T-cell (primary cell): ENCODE results near the gene RNF113B. TPM values are rescaled to one million over a fixed set of nuclear protein-coding genes. Genes with fewer than 3 reads are reported as not detected.

Experiments used
- ATAC-seq, 4 experiments: fragments of 200-7000 bp in 3 of 4; fragments of 150-1000 bp in 1 of 4; cut with Tn5 transposase; replicated peaks in 1 of 4; 1 replicate in 3 of 4; 2 replicates in 1 of 4; pipeline ENCODE4 v1.10.0; 2021; ENCODE audit warnings: moderate library complexity in 3 of 4, mild to moderate bottlenecking in 2 of 4, moderate number of reproducible peaks in 1 of 4
- CTCF ChIA-PET, 2 donors: fragments of 300-600 bp; sonication (Branson Sonifier 250); formaldehyde crosslinking; loops; one replicate each; lab custom pipeline; 2022; ENCODE audit warnings: antibody characterized with exemption in 2 of 2; lab: Charles Lee
- POLR2A ChIA-PET, 2 donors: fragments of 300-600 bp; sonication (Branson Sonifier 250); formaldehyde crosslinking; loops; one replicate each; lab custom pipeline; 2022; ENCODE audit warnings: antibody characterized with exemption in 2 of 2; lab: Charles Lee
- DNase-seq, 35 experiments: peaks; one replicate each; pipeline versions ENCODE4 v3.0.0 to v3.0.0-alpha.2; 2013 to 2023
- H3K27ac ChIP-seq: one replicate; pipeline ENCODE4 v1.5.1; 2013; ENCODE audit warnings: low read length
- H3K27me3 ChIP-seq, 2 experiments: replicated peaks in 1 of 2; 1 replicate in 1 of 2; 2 replicates in 1 of 2; pipeline versions ENCODE4 v1.6.1 to v1.7.0; 2013; ENCODE audit warnings: low read length in 1 of 2, mixed read lengths in 1 of 2; ENCODE audit not compliant: control insufficient read depth in 2 of 2, insufficient read depth in 2 of 2; ENCODE audit errors: extremely low read depth in 1 of 2
- H3K36me3 ChIP-seq, 2 donors: 1 replicate in 1 of 2; 2 replicates in 1 of 2; pipeline versions ENCODE4 v1.6.1 to v1.7.0; 2013; ENCODE audit warnings: low read length in 1 of 2; ENCODE audit not compliant: control insufficient read depth in 2 of 2, insufficient read depth in 1 of 2; ENCODE audit errors: extremely low read depth in 1 of 2
- H3K4me1 ChIP-seq, 2 experiments: 1 replicate in 1 of 2; 2 replicates in 1 of 2; pipeline versions ENCODE4 v1.6.1 to v1.7.0; 2013; ENCODE audit warnings: low read length in 2 of 2, mixed read lengths in 1 of 2; ENCODE audit not compliant: insufficient read depth in 2 of 2, control insufficient read depth in 1 of 2; ENCODE audit errors: extremely low read depth in 1 of 2
- H3K4me3 ChIP-seq, 2 donors: 1 replicate in 1 of 2; 2 replicates in 1 of 2; pipeline versions ENCODE4 v1.5.1 to v1.7.0; 2013; ENCODE audit warnings: mild to moderate bottlenecking in 2 of 2, low read length in 1 of 2, moderate library complexity in 1 of 2; ENCODE audit not compliant: control insufficient read depth in 1 of 2; ENCODE audit errors: extremely low read depth in 1 of 2
- H3K9me3 ChIP-seq: 2 replicates; pipeline ENCODE4 v1.7.0; 2013
- H3K27ac Mint-ChIP-seq, 2 donors: one replicate each; pipeline ENCODE4 v1.8.0; 2020 to 2021; ENCODE audit warnings: mild to moderate bottlenecking in 2 of 2, mixed read lengths in 2 of 2
- H3K27me3 Mint-ChIP-seq, 2 donors: one replicate each; pipeline ENCODE4 v1.8.0; 2021 to 2022; ENCODE audit warnings: mixed read lengths in 2 of 2
- H3K36me3 Mint-ChIP-seq: one replicate; pipeline ENCODE4 v1.8.0; 2021; ENCODE audit warnings: mixed read lengths
- H3K4me1 Mint-ChIP-seq, 3 donors: one replicate each; pipeline ENCODE4 v1.8.0; 2020 to 2022; ENCODE audit warnings: mixed read lengths in 3 of 3, mild to moderate bottlenecking in 1 of 3
- H3K4me3 Mint-ChIP-seq, 3 donors: one replicate each; pipeline ENCODE4 v1.8.0; 2020 to 2022; ENCODE audit warnings: mild to moderate bottlenecking in 3 of 3, mixed read lengths in 3 of 3, moderate library complexity in 3 of 3
- H3K9me3 Mint-ChIP-seq, 3 donors: one replicate each; pipeline ENCODE4 v1.8.0; 2020 to 2022; ENCODE audit warnings: mixed read lengths in 3 of 3
- WGBS: methylation state at CpG from one replicate; pipeline ENCODE4 v1.1.5; 2013; ENCODE audit warnings: missing lambda C conversion rate; ENCODE audit not compliant: insufficient coverage; 5-methylcytosine and 5-hydroxymethylcytosine counted together
- total RNA-seq, 35 experiments: library from RNA in 6 of 35; stranded (reverse) in 6 of 35; fragments of 120-200 nt in 1 of 35; gene quantifications; one replicate each; pipeline versions ENCODE4 v1.2.1 to v1.2.4 and lab custom pipeline; 2013 to 2026

RNF113B gene
- total RNA-seq, 5 donors from 2014 or later (not counting 1 experiment from before 2014, with no cell fraction given) = not detected

DNA sequence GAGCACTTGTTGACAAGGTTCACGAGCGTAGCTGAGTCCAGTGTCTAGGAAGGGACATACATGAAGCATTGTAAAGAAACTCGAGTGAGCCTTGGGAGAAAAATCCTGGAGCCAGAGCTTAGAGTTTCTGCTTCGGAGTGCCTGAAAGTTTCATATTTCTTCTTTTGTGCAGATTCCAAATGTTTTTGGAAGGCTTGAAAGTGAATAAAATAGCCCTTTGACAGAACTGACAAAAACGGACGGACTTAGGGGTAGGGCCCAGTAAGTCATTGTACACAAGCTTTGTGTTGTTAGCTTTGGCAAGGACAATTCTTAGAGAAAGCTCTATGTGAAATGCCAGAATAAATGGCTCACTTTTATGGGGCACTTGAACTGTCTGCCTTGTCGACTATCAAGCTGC, 2.8 kb downstream of the RNF113B start:
- Mint-ChIP-seq H3K4me3 (no peak overlapping the region), H3K4me1 (no peaks in the 10 kb centered on the region), H3K9me3 (no peaks in the 10 kb centered on the region), H3K27me3 (peaks cover 14 to 22% of the 10 kb centered on the region in 2 donors), H3K27ac (no peak overlapping the region), H3K36me3 (no peaks in the 10 kb centered on the region)
- no peak overlapping the region for H3K4me3 ChIP-seq
- H3K27ac ChIP-seq = no peak overlapping the region
- DNase-seq (no peak), ATAC-seq (no peak)
- WGBS = 87% methylated on average over 7 of the region's 7 CpGs
- POLR2A ChIA-PET = no interaction called here
- H3K4me1 ChIP-seq = no peaks in the 10 kb centered on the region
- peaks cover 0 to 5% of the 10 kb centered on the region in 2 experiments for H3K27me3 ChIP-seq
- CTCF ChIA-PET = no interaction called here
- no peaks in the 10 kb centered on the region for H3K9me3 ChIP-seq
- H3K36me3 ChIP-seq = no peaks in the 10 kb centered on the region

DNA sequence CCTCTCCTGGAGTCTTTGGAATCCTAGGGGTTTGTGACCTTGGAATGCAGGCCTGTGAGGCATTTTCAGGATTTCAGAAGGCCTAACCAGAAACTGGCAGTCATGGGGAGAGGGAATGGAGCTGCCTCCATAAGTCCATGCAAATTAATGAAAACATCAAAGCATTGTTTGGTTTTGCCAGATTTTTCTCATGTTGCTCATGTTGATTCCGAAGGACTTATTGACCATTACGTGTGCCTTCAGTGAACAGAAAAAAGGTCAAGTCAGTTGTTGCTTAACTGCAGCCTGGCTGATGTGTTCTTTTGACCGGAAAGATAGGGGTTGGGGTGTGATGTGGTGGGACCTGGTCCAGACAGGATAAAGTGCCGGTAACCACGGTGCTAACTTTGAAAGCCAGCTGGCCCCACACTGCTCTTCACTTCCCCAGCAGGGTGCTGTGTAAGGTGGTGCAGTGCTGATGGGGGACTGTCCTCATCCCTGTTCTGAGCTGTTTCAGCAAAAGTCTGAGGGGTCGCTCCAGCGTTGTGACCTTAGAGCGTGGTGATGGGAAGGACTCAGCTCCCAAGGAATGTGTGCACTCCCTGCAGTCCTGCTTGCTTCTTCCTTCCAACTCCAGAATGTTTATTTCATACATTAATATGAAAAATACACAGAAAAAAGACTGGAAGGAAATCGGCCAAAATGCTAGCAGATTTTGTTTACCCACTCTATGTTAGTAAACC, 3.5 kb downstream of the RNF113B start:
- Histone ChIP-seq H3K36me3 (no peaks in the 10 kb centered on the region), H3K9me3 (no peaks in the 10 kb centered on the region), H3K4me3 (no peak overlapping the region), H3K27me3 (peaks cover 0 to 5% of the 10 kb centered on the region in 2 experiments), H3K4me1 (no peaks in the 10 kb centered on the region), H3K27ac (no peak overlapping the region)
- no peaks in the 10 kb centered on the region for H3K9me3 Mint-ChIP-seq
- ChIA-PET POLR2A (no interaction called here), CTCF (no interaction called here)
- H3K4me3 Mint-ChIP-seq = no peak overlapping the region
- H3K36me3 Mint-ChIP-seq = no peaks in the 10 kb centered on the region
- 71% methylated on average over 3 of the region's 9 CpGs for WGBS
- DNase-seq (no peak), ATAC-seq (no peak)
- H3K27me3 Mint-ChIP-seq = peaks cover 14 to 26% of the 10 kb centered on the region in 2 donors
- no peak overlapping the region for H3K27ac Mint-ChIP-seq
- H3K4me1 Mint-ChIP-seq = no peaks in the 10 kb centered on the region

DNA sequence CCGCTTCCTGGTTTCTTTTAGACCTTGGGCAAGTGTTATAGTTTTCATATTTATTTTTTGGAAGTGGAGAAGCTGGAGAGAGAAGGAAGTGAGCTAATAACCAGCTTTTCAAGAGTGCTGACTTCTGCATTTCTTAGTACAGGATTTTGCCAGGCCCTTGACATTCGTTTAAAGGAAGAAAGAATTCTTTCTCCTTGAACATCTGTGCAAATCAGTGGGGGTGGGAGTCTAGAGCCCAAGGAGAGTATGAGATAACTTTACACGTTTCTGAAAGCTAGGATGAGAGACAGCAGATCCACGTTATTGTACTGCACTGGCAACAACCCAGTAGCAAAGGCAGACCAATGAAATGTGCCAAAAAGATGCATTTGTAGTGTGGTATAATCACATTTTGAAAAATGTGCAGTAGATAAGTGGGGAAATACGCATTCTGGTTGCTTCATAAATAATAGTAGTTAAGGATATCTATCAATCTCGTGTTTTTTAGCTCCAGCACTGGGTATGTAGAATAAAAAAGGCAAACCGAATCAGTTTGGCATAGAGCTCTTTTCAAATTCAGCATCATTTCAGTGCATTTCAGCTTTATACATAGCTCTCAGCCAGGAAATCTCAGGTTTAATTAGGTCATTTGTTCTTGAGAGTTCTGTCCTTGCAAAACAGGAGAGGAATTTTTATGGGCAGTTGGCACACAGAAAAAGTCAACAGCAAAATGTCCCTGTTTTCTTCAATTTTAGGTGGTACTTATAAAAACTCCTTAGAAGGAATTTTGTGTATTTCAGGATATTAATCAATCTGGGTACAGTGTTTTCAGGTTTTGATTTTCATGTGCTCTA, 4.3 kb downstream of the RNF113B start:
- H3K9me3 ChIP-seq = no peaks in the 10 kb centered on the region
- DNase-seq = no peak
- H3K4me3 Mint-ChIP-seq = no peak overlapping the region
- H3K9me3 Mint-ChIP-seq = no peaks in the 10 kb centered on the region
- ChIA-PET POLR2A (no interaction called here), CTCF (no interaction called here)
- no peaks in the 10 kb centered on the region for H3K36me3 ChIP-seq
- no peak overlapping the region for H3K27ac ChIP-seq
- no peak overlapping the region for H3K4me3 ChIP-seq
- peaks cover 0 to 5% of the 10 kb centered on the region in 2 experiments for H3K27me3 ChIP-seq
- no peaks in the 10 kb centered on the region for H3K36me3 Mint-ChIP-seq
- H3K27ac Mint-ChIP-seq = no peak overlapping the region
- WGBS = 42% methylated on average over 2 of the region's 7 CpGs
- ATAC-seq = no peak
- no peaks in the 10 kb centered on the region for H3K4me1 ChIP-seq
- peaks cover 14 to 26% of the 10 kb centered on the region in 2 donors for H3K27me3 Mint-ChIP-seq
- H3K4me1 Mint-ChIP-seq = no peaks in the 10 kb centered on the region

DNA sequence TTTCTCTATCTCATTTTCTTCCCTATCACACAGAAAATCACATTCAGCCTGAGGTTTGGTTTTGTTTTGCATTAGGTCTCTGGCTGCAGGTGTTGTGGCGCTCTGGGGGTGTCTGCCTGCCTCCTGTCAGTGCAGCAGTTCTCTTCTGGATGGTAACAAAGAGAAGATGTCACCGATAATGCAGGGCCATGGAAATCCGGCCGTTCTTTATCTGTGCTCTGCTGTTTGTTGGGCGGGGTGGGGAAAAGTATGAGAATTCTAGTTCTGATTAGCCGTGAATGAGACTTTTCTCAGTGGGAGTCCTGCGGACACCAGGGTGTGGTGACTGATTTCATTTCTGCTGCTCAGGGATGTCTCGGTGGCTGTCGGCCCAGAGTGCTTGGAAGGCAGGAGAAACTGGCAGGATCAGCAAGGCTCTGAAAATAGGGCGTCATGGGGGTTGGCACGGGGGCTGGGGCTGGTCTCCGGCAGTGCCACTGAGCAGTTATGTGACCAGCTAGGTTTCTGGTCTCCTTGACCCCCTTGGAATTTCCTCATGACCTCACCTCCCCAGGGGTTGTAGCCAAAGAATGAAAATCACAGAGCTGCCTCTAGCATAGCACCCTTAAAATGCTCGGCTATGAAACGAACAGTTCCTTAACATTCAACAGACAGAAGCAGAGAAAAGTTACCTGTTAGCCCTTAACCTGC, 5.0 kb downstream of the RNF113B start:
- H3K4me1 ChIP-seq = no peaks in the 10 kb centered on the region
- H3K27ac ChIP-seq = no peak overlapping the region
- POLR2A ChIA-PET = no interaction called here
- H3K27me3 ChIP-seq = peaks cover 0 to 5% of the 10 kb centered on the region in 2 experiments
- no peak overlapping the region for H3K4me3 ChIP-seq
- no peaks in the 10 kb centered on the region for H3K9me3 Mint-ChIP-seq
- 77% methylated on average over 10 of the region's 14 CpGs for WGBS
- ATAC-seq (no peak), DNase-seq (no peak)
- H3K36me3 ChIP-seq = no peaks in the 10 kb centered on the region
- peaks cover 14 to 26% of the 10 kb centered on the region in 2 donors for H3K27me3 Mint-ChIP-seq
- no peaks in the 10 kb centered on the region for H3K4me1 Mint-ChIP-seq
- no peaks in the 10 kb centered on the region for H3K9me3 ChIP-seq
- H3K27ac Mint-ChIP-seq = no peak overlapping the region
- no peak overlapping the region for H3K4me3 Mint-ChIP-seq
- CTCF ChIA-PET = no interaction called here
- H3K36me3 Mint-ChIP-seq = no peaks in the 10 kb centered on the region

DNA sequence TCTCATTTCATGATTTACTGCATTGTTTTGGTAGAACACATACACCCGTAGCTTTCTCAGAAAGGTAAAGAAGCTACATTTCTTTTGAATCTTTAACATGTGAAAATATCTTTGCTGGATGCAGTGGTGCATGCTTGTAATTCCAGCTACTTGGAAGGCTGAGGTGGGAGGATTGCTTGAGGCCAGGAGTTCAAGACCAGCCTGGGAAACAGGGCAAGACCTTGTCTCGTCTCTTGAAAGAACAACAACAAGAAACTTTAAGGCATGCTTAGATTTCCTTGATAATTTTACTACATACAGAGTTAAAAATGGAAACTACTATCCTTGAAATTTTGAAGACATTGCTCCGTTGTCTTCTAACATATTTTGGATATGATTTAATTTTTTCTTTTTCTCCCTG, 7.7 kb downstream of the RNF113B start:
- Histone ChIP-seq H3K27me3 (peaks cover 0 to 5% of the 10 kb centered on the region in 2 experiments), H3K4me3 (no peak overlapping the region), H3K27ac (no peak overlapping the region), H3K9me3 (no peaks in the 10 kb centered on the region), H3K4me1 (no peaks in the 10 kb centered on the region), H3K36me3 (no peaks in the 10 kb centered on the region)
- H3K36me3 Mint-ChIP-seq = no peaks in the 10 kb centered on the region
- POLR2A ChIA-PET = no interaction called here
- ATAC-seq (no peak), DNase-seq (no peak)
- CTCF ChIA-PET = no interaction called here
- no peaks in the 10 kb centered on the region for H3K9me3 Mint-ChIP-seq
- peaks cover 14 to 26% of the 10 kb centered on the region in 2 donors for H3K27me3 Mint-ChIP-seq
- no peak overlapping the region for H3K4me3 Mint-ChIP-seq
- H3K27ac Mint-ChIP-seq = no peak overlapping the region
- no CpG with 5 or more reads among the region's 3 CpGs for WGBS
- no peaks in the 10 kb centered on the region for H3K4me1 Mint-ChIP-seq

DNA sequence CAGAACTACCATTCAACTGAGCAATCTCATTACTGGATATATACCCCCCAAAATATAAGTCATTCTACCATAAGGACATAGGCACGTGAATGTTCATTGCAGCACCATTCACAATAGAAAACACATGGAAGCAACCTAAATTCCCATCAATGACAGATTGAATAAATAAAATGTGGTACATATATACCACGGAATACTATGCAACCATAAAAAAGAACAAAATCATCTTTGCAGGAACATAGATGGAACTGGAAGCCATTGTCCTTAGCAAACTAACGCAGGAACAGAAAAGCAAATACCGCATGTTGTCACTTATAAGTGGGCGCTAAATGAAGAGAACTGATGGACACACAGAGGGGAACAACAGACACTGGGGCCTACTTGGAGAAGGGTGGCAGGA, 14.1 kb downstream of the RNF113B start:
- 100% methylated on average over 2 of the region's 5 CpGs for WGBS
- Mint-ChIP-seq H3K36me3 (no peaks in the 10 kb centered on the region), H3K4me3 (no peak overlapping the region), H3K9me3 (no peaks in the 10 kb centered on the region), H3K27me3 (peaks cover 6 to 15% of the 10 kb centered on the region in 2 donors), H3K4me1 (no peaks in the 10 kb centered on the region), H3K27ac (no peak overlapping the region)
- H3K9me3 ChIP-seq = no peaks in the 10 kb centered on the region
- H3K36me3 ChIP-seq = no peaks in the 10 kb centered on the region
- POLR2A ChIA-PET = no interaction called here
- H3K27me3 ChIP-seq = no peaks in the 10 kb centered on the region
- H3K27ac ChIP-seq = no peak overlapping the region
- CTCF ChIA-PET = no interaction called here
- DNase-seq (no peak), ATAC-seq (no peak)
- no peak overlapping the region for H3K4me3 ChIP-seq
- H3K4me1 ChIP-seq = no peaks in the 10 kb centered on the region
